K562 (cell line): Measurements from ENCODE around the gene SLFN14. TPM values are rescaled to one million over a fixed set of nuclear protein-coding genes. Genes with fewer than 3 reads are reported as not detected.

Source experiments
- BDP1 ChIP-seq: IDR thresholded peaks from 3 replicates; pipeline ENCODE4 v1.6.1; 2011; ENCODE audit not compliant: insufficient read length, insufficient read depth
- BRCA1 ChIP-seq, 2 experiments: fragments of 450-650 bp in 1 of 2; sonication (generic) in 1 of 2; formaldehyde crosslinking in 1 of 2; IDR thresholded peaks; 2 replicates each; pipeline versions ENCODE4 v1.5.0 to v1.6.1; 2017 to 2020; ENCODE audit warnings: mild to moderate bottlenecking in 1 of 2, missing genetic modification reagents in 1 of 2
- MEIS2 ChIP-seq: fragments of 450-650 bp; IDR thresholded peaks from 2 replicates; pipeline ENCODE4 v1.6.1; 2014; ENCODE audit warnings: mild to moderate bottlenecking; ENCODE audit not compliant: partially characterized antibody
- NFYB ChIP-seq: IDR thresholded peaks from 2 replicates; pipeline ENCODE4 v1.6.1; 2011; ENCODE audit warnings: mild to moderate bottlenecking, moderate library complexity; ENCODE audit not compliant: insufficient read length; ENCODE audit errors: extremely low read depth
- PHF20 ChIP-seq: fragments of 450-650 bp; IDR thresholded peaks from 2 replicates; pipeline ENCODE4 v1.6.1; 2018; ENCODE audit not compliant: partially characterized antibody
- POLR2G ChIP-seq: fragments of 200-400 bp; formaldehyde crosslinking; IDR thresholded peaks from 2 replicates; pipeline ENCODE4 v1.6.1; 2017; ENCODE audit warnings: low read depth, mild to moderate bottlenecking, antibody characterized with exemption, low read length, moderate library complexity
- POLR2H ChIP-seq: IDR thresholded peaks from 2 replicates; pipeline ENCODE4 v1.6.1; 2016; ENCODE audit warnings: missing genetic modification characterization, low read depth, mild to moderate bottlenecking, control low read depth, missing compliant biosample characterization, moderate library complexity
- RFX7 ChIP-seq: fragments of 250-450 bp; sonication (Bioruptor Pico); IDR thresholded peaks from 2 replicates; pipeline ENCODE4 v1.5.1; 2021; ENCODE audit warnings: mild to moderate bottlenecking
- U2AF2 ChIP-seq: fragments of 200-400 bp; formaldehyde crosslinking; optimal IDR thresholded peaks from 2 replicates; pipeline ENCODE3; 2017; ENCODE audit warnings: low read depth, mild to moderate bottlenecking, low read length
- polyA plus RNA-seq, 8 experiments: library from polyadenylated mRNA; depleted of rRNA in 4 of 8; stranded (reverse) in 5 of 8; unstranded in 3 of 8; fragments of >200 nt; fragmentation: Nextera tagmentation in 2 of 8; fragmentation: Illumina TruSeq in 1 of 8; extraction: Ambion mirVana in 2 of 8; extraction: Trizol in 1 of 8; gene quantifications; 2 replicates each; pipeline versions ENCODE4 v1.2.1 to v1.2.3, GENCODE V29; 2011 to 2014; ENCODE audit warnings: inconsistent platforms in 1 of 8, missing spikeins in 1 of 8
- total RNA-seq, 7 experiments: library from RNA; depleted of rRNA in 6 of 7; stranded (reverse); fragments of >200 nt in 6 of 7; fragmentation: Illumina TruSeq in 2 of 7; extraction: Trizol in 2 of 7; gene quantifications; 2 replicates each; pipeline versions ENCODE4 v1.2.1 to v1.2.3, GENCODE V29; 2011 to 2021; ENCODE audit warnings: low replicate concordance in 1 of 7
- TF ChIP-seq, protein P1 (sequence below), 2 experiments: fragments of 450-650 bp; formaldehyde crosslinking in 1 of 2; IDR thresholded peaks; 2 replicates each; pipeline versions ENCODE4 v1.4.0 to v1.6.1; 2014 to 2020; ENCODE audit warnings: mild to moderate bottlenecking in 2 of 2, borderline replicate concordance in 1 of 2, low read depth in 1 of 2
- TF ChIP-seq, protein P2 (sequence below), 2 experiments: fragments of 250-450 bp in 1 of 2; fragments of 450-650 bp in 1 of 2; sonication (Bioruptor Pico) in 1 of 2; IDR thresholded peaks; 2 replicates each; pipeline versions ENCODE4 v1.6.1 to v1.8.0; 2016 to 2021; ENCODE audit warnings: mild to moderate bottlenecking in 2 of 2, moderate library complexity in 2 of 2, missing compliant biosample characterization in 1 of 2, missing genetic modification characterization in 1 of 2
- TF ChIP-seq, protein P3 (sequence below): sonication (generic); formaldehyde crosslinking; IDR thresholded peaks from 2 replicates; pipeline ENCODE4 v1.8.1; 2023; ENCODE audit warnings: mild to moderate bottlenecking, missing genetic modification reagents, moderate library complexity
- TF ChIP-seq, protein P4 (sequence below): sonication (generic); formaldehyde crosslinking; IDR thresholded peaks from 2 replicates; pipeline ENCODE4 v1.8.0; 2022; ENCODE audit warnings: mild to moderate bottlenecking, missing genetic modification reagents, borderline replicate concordance

SLFN14 gene
- total and polyA plus RNA-seq, 9 of the 15 experiments (the other 6 are each of a cell fraction or from before 2014, with no cell fraction given), result 1.3 to 4.3 (median 3.1) TPM

DNA sequence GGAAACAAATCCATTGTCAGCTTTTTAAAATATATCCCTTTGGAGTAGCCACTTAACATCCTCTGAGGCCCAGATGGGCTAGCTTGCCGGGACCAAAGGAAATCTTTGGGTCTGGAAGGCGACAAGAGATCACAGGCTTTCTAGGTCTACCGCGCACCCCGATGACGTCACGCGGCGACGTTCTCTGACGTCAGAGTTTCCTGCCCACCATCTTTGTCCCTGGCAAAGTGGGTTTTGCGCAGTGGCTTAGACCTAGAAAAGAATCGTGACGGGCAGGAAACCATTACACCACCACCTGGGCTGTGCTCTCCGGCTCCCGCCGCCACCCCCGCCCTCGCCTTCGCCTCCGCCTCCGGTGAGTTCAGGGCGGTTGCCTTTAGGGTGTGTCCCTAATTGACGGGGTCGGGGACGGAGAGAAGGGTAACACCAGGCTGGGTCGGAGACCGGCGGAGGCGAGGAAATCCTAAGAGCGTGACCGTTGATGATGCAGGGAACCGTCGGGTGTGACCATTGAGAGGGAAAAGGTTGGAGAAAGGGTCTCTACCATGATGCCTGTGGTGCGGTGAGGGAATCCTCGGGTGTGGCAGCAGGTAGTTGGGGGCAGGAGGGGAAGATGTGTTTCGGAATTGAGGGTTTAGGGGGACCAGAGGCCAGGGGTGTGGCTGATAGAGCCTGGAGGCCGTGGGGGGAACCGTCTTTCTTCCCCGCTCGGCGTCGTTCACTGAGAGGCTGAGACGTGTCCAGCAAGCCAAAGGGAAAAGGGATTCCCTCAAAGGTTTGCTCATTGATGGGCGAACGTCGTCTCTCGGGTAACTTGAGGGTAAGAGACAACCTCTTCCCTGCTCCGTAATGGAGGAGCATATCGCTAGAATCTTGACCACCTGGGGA is 26.7 kb upstream of the SLFN14 start, which contains the start of gene AP2B1 (continued):
- peak; percentile 90 for TF ChIP-seq PHF20
- TF ChIP-seq BDP1, result no peak
- TF ChIP-seq POLR2G, result peak; percentile 91
- TF ChIP-seq RFX7, result no peak
- TF ChIP-seq BRCA1 (IDR thresholded peaks at IDR 0.05), result no peak
- TF ChIP-seq BRCA1 (CRISPR knock-in tag; IDR thresholded peaks at IDR 0.05), result no peak
- TF ChIP-seq POLR2H (tag), result peak; percentile 93
- peak; percentile 31 for TF ChIP-seq MEIS2
- TF ChIP-seq, protein P1, sequence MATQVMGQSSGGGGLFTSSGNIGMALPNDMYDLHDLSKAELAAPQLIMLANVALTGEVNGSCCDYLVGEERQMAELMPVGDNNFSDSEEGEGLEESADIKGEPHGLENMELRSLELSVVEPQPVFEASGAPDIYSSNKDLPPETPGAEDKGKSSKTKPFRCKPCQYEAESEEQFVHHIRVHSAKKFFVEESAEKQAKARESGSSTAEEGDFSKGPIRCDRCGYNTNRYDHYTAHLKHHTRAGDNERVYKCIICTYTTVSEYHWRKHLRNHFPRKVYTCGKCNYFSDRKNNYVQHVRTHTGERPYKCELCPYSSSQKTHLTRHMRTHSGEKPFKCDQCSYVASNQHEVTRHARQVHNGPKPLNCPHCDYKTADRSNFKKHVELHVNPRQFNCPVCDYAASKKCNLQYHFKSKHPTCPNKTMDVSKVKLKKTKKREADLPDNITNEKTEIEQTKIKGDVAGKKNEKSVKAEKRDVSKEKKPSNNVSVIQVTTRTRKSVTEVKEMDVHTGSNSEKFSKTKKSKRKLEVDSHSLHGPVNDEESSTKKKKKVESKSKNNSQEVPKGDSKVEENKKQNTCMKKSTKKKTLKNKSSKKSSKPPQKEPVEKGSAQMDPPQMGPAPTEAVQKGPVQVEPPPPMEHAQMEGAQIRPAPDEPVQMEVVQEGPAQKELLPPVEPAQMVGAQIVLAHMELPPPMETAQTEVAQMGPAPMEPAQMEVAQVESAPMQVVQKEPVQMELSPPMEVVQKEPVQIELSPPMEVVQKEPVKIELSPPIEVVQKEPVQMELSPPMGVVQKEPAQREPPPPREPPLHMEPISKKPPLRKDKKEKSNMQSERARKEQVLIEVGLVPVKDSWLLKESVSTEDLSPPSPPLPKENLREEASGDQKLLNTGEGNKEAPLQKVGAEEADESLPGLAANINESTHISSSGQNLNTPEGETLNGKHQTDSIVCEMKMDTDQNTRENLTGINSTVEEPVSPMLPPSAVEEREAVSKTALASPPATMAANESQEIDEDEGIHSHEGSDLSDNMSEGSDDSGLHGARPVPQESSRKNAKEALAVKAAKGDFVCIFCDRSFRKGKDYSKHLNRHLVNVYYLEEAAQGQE (IDR thresholded peaks at IDR 0.05; ENCODE audit: borderline replicate concordance), result peak; percentile 86
- TF ChIP-seq, protein P1 (CRISPR knock-in tag; IDR thresholded peaks at IDR 0.05; ENCODE audit: low read depth), result no peak
- TF ChIP-seq, protein P2, sequence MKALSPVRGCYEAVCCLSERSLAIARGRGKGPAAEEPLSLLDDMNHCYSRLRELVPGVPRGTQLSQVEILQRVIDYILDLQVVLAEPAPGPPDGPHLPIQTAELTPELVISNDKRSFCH (CRISPR knock-in tag; IDR thresholded peaks at IDR 0.05), result no peak
- TF ChIP-seq, protein P2 (tag; IDR thresholded peaks at IDR 0.05), result no peak
- no peak for TF ChIP-seq NFYB
- TF ChIP-seq, protein P3, sequence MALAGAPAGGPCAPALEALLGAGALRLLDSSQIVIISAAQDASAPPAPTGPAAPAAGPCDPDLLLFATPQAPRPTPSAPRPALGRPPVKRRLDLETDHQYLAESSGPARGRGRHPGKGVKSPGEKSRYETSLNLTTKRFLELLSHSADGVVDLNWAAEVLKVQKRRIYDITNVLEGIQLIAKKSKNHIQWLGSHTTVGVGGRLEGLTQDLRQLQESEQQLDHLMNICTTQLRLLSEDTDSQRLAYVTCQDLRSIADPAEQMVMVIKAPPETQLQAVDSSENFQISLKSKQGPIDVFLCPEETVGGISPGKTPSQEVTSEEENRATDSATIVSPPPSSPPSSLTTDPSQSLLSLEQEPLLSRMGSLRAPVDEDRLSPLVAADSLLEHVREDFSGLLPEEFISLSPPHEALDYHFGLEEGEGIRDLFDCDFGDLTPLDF (CRISPR knock-in tag), result no peak
- no peak for TF ChIP-seq U2AF2
- TF ChIP-seq, protein P4, sequence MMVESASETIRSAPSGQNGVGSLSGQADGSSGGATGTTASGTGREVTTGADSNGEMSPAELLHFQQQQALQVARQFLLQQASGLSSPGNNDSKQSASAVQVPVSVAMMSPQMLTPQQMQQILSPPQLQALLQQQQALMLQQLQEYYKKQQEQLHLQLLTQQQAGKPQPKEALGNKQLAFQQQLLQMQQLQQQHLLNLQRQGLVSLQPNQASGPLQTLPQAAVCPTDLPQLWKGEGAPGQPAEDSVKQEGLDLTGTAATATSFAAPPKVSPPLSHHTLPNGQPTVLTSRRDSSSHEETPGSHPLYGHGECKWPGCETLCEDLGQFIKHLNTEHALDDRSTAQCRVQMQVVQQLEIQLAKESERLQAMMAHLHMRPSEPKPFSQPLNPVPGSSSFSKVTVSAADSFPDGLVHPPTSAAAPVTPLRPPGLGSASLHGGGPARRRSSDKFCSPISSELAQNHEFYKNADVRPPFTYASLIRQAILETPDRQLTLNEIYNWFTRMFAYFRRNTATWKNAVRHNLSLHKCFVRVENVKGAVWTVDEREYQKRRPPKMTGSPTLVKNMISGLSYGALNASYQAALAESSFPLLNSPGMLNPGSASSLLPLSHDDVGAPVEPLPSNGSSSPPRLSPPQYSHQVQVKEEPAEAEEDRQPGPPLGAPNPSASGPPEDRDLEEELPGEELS (CRISPR knock-in tag), result no peak
